Prostate gland (tissue), 2 donors: Measurements from ENCODE around the gene ELFN1.

Experiments
- POLR2A ChIP-seq: fragments of 450-650 bp; IDR thresholded peaks from one replicate; pipeline ENCODE4 v1.6.1; 2016; ENCODE audit warnings: antibody characterized with exemption, mild to moderate bottlenecking
- POLR2AphosphoS5 ChIP-seq: sonication (generic); formaldehyde crosslinking; IDR thresholded peaks from one replicate; pipeline ENCODE4 v1.6.1; 2017; ENCODE audit warnings: antibody characterized with exemption
- TF ChIP-seq, protein P1 (sequence below), 4 experiments: fragments of 200-600 bp in 2 of 4; fragments of 450-650 bp in 2 of 4; sonication (generic) in 2 of 4; IDR thresholded peaks; 1 replicate in 3 of 4; 2 replicates in 1 of 4; pipeline ENCODE4 v1.5.1; 2016 to 2019; ENCODE audit warnings: antibody characterized with exemption in 4 of 4, mild to moderate bottlenecking in 2 of 4, moderate library complexity in 2 of 4

- TF ChIP-seq, protein P1, sequence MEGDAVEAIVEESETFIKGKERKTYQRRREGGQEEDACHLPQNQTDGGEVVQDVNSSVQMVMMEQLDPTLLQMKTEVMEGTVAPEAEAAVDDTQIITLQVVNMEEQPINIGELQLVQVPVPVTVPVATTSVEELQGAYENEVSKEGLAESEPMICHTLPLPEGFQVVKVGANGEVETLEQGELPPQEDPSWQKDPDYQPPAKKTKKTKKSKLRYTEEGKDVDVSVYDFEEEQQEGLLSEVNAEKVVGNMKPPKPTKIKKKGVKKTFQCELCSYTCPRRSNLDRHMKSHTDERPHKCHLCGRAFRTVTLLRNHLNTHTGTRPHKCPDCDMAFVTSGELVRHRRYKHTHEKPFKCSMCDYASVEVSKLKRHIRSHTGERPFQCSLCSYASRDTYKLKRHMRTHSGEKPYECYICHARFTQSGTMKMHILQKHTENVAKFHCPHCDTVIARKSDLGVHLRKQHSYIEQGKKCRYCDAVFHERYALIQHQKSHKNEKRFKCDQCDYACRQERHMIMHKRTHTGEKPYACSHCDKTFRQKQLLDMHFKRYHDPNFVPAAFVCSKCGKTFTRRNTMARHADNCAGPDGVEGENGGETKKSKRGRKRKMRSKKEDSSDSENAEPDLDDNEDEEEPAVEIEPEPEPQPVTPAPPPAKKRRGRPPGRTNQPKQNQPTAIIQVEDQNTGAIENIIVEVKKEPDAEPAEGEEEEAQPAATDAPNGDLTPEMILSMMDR (IDR thresholded peaks at IDR 0.05), result no peak
- TF ChIP-seq POLR2AphosphoS5 (no peak), POLR2A (no peak)
These were observed 59.1 kb downstream of the ELFN1 start for GRCh38 chr7:1729183-1729582.
